ENCODE results near the gene ADD1.

- TF ChIP-seq POLR2AphosphoS5 (IDR thresholded peaks at IDR 0.05) (no peak), CTCF (IDR thresholded peaks at IDR 0.05) (no peak)
Observed at GRCh38 chr4:2932951-2933565, 89.4 kb downstream of the ADD1 start.

Data from suprapubic skin (tissue), 3 donors.